H1 (cell line): Measurements from ENCODE around the gene CLCN3. TPM values are rescaled to one million over a fixed set of nuclear protein-coding genes. Genes with fewer than 3 reads are reported as not detected.

ENCODE experiments used
- ASH2L ChIP-seq: fragments of 200-600, 300-600 bp; sonication (generic); IDR thresholded peaks from one replicate; pipeline ENCODE4 v1.7.1; 2017; ENCODE audit warnings: low read length
- CEBPB ChIP-seq: IDR thresholded peaks from 2 replicates; pipeline ENCODE4 v1.6.1; 2012; ENCODE audit warnings: low read depth, low read length
- CHD1 ChIP-seq: IDR thresholded peaks from 2 replicates; pipeline ENCODE4 v1.6.1; 2012; ENCODE audit warnings: low read depth, low read length, improper control_type of control experiment
- CREB1 ChIP-seq: IDR thresholded peaks from 2 replicates; pipeline ENCODE4 v1.6.1; 2012; ENCODE audit warnings: inconsistent platforms
- CTCF ChIP-seq, 3 experiments: IDR thresholded peaks; 1 replicate in 2 of 3; 2 replicates in 1 of 3; pipeline versions ENCODE4 v1.5.1 to v1.6.1; 2011; ENCODE audit warnings: low read length in 3 of 3, mild to moderate bottlenecking in 3 of 3, inconsistent platforms in 2 of 3, low read depth in 1 of 3, moderate library complexity in 1 of 3; ENCODE audit not compliant: insufficient read depth in 1 of 3; ENCODE audit errors: control extremely low read depth in 1 of 3
- EGR1 ChIP-seq: IDR thresholded peaks from 2 replicates; pipeline ENCODE4 v1.6.1; 2011; ENCODE audit warnings: low read depth, low read length, borderline replicate concordance
- GABPA ChIP-seq: IDR thresholded peaks from 2 replicates; pipeline ENCODE4 v1.6.1; 2011; ENCODE audit warnings: mild to moderate bottlenecking, low read length, moderate library complexity, borderline replicate concordance; ENCODE audit not compliant: insufficient read depth
- JUND ChIP-seq: IDR thresholded peaks from 2 replicates; pipeline ENCODE4 v1.6.1; 2011; ENCODE audit warnings: mild to moderate bottlenecking, improper control_type of control experiment, low read length
- KDM5A ChIP-seq: fragments of 200-600 bp; IDR thresholded peaks from 2 replicates; pipeline ENCODE4 v1.7.1; 2012; ENCODE audit warnings: mild to moderate bottlenecking, low read length, inconsistent platforms, mixed read lengths
- NANOG ChIP-seq: IDR thresholded peaks from 2 replicates; pipeline ENCODE4 v1.6.1; 2011; ENCODE audit warnings: low read length, low read depth, mild to moderate bottlenecking, inconsistent platforms; ENCODE audit not compliant: insufficient read depth, poor library complexity, severe bottlenecking
- RXRA ChIP-seq: IDR thresholded peaks from 2 replicates; pipeline ENCODE4 v1.6.1; 2011; ENCODE audit warnings: low read depth, mild to moderate bottlenecking, low read length, moderate library complexity; ENCODE audit not compliant: insufficient read depth
- SIN3A ChIP-seq, 2 experiments: IDR thresholded peaks in 1 of 2; conservative IDR thresholded peaks in 1 of 2; 2 replicates each; pipeline ENCODE4 v1.6.1; 2011 to 2012; ENCODE audit warnings: low read length in 2 of 2, improper control_type of control experiment in 1 of 2, low read depth in 1 of 2, mild to moderate bottlenecking in 1 of 2
- SIRT6 ChIP-seq: IDR thresholded peaks from one replicate; pipeline ENCODE4 v1.7.1; 2012; ENCODE audit warnings: low read length, inconsistent platforms
- SP1 ChIP-seq: IDR thresholded peaks from 2 replicates; pipeline ENCODE4 v1.6.1; 2011; ENCODE audit warnings: low read depth, low read length
- SP2 ChIP-seq: IDR thresholded peaks from 2 replicates; pipeline ENCODE4 v1.6.1; 2012; ENCODE audit warnings: mild to moderate bottlenecking, low read length, inconsistent platforms
- TAF1 ChIP-seq: IDR thresholded peaks from 2 replicates; pipeline ENCODE4 v1.6.1; 2011; ENCODE audit warnings: mild to moderate bottlenecking, low read depth, low read length
- TBP ChIP-seq: IDR thresholded peaks from 2 replicates; pipeline ENCODE4 v1.6.1; 2011; ENCODE audit warnings: low read depth, low read length, improper control_type of control experiment
- USF2 ChIP-seq: IDR thresholded peaks from 2 replicates; pipeline ENCODE4 v1.6.1; 2011; ENCODE audit warnings: low read length, improper control_type of control experiment
- YY1 ChIP-seq: IDR thresholded peaks from 2 replicates; pipeline ENCODE4 v1.6.1; 2011; ENCODE audit warnings: low read depth, mild to moderate bottlenecking, low read length
- polyA plus RNA-seq, 7 experiments: library from polyadenylated mRNA; depleted of rRNA in 3 of 7; stranded (reverse) in 5 of 7; unstranded in 2 of 7; fragments of >200 nt in 5 of 7; fragments of 200-250 nt in 2 of 7; gene quantifications; 1 replicate in 5 of 7; 2 replicates in 1 of 7; 4 replicates in 1 of 7; pipeline versions ENCODE4 v1.2.1 to v1.2.3, GENCODE V29; 2011 to 2013; ENCODE audit warnings: missing spikeins in 2 of 7, mixed read lengths in 2 of 7
- total RNA-seq: library from RNA; stranded (reverse); fragmentation: NEBNext Ultra II Directional; extraction: Animal tissue kit (Norgen Biotek cat#: 25700); gene quantifications from 2 replicates; pipeline ENCODE4 v1.2.1, GENCODE V29; 2021
- TF ChIP-seq, protein P1 (sequence below): IDR thresholded peaks from 2 replicates; pipeline ENCODE4 v1.6.1; 2012; ENCODE audit warnings: inconsistent platforms

CLCN3 gene
- total and polyA plus RNA-seq, 2 of the 8 experiments (the other 6 are each of a cell fraction or from before 2014, with no cell fraction given), result 8.8 to 32.8 TPM

DNA sequence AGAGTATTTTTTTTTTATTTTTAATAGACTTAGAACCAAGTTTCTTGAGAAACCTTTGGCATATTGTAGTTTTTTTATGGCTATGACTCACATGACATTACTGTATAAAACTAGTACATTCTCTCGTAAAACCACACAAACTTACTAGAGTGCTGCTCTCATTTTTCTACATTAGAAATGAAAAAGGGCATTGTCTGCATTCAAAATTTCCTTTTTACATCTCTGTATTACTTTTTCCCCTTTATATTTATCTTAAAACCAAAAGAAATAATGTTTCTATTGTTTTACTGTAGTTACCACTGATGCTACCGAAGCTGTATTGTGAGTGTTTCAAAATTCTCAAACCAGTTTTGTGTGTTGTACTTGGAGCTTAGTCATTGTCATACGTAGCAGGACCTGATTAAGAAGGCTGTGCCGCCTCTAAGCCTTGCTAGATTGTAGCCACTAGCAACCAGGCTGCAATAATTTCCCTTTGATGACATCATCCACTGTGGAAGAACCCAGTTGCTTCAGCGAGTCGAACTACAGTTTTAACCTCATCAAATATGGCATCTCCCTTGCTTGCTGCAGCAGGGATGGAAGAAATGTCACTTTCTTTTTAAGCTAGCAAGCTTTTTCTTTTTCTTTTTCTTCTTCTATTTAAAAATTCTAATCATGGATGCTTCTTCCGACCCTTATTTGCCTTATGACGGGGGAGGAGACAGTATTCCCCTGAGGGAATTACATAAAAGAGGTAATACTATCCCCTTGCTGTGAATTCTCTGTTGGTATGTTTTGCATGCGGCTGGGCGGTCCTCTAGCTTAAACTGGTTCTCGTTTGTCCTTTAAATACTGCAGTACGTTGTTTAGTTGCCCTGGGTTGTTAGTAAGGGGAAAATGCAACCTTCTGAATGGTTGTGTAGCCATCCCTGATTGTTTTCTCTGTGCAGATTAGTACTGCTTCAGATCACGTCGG lies 39.6 kb downstream of the CLCN3 start (continued):
- no peak for TF ChIP-seq USF2
- TF ChIP-seq TBP, result peak; percentile 73
- no peak for TF ChIP-seq RXRA
- TF ChIP-seq JUND, result peak; percentile 87
- TF ChIP-seq NANOG, result no peak
- peak; percentile 60 for TF ChIP-seq CEBPB
- TF ChIP-seq CHD1, result no peak
- TF ChIP-seq ASH2L, result peak; percentile 81
- no peak for TF ChIP-seq SP1
- TF ChIP-seq YY1, result peak; percentile 34; the same call in 1 of the 2 replicates
- no peak for TF ChIP-seq GABPA
- no peak for TF ChIP-seq SIN3A (conservative IDR thresholded peaks at IDR 0.05 in 1 of 2, IDR thresholded peaks at IDR 0.05 in 1 of 2; ENCODE audit: low read depth in 1 of 2, low read length in 2 of 2)
- TF ChIP-seq, protein P1, sequence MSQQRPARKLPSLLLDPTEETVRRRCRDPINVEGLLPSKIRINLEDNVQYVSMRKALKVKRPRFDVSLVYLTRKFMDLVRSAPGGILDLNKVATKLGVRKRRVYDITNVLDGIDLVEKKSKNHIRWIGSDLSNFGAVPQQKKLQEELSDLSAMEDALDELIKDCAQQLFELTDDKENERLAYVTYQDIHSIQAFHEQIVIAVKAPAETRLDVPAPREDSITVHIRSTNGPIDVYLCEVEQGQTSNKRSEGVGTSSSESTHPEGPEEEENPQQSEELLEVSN, result no peak
- peak; percentile 69 for TF ChIP-seq CREB1
- TF ChIP-seq SIRT6, result no peak
- TF ChIP-seq EGR1, result no peak
- peak; percentile 77; the same call in 1 of the 2 replicates for TF ChIP-seq TAF1
- no peak for TF ChIP-seq SP2
- no peak for TF ChIP-seq KDM5A
- no peak for TF ChIP-seq CTCF (IDR thresholded peaks at IDR 0.05; ENCODE audit: control extremely low read depth in 1 of 3, insufficient read depth in 1 of 3, low read depth in 1 of 3, low read length in 3 of 3)
